HG02852 (cell line): ENCODE results near the gene MEGF9.
"Not testable (repeated sequence)": the region's sequence is repeated elsewhere in the genome, so short reads cannot be mapped to it uniquely, and the experiment has no call there.

Source experiments
- ATAC-seq: cut with Tn5 transposase; IDR thresholded peaks from one replicate; pipeline ENCODE4 v1.9.1; 2021; ENCODE audit warnings: mild to moderate bottlenecking, moderate library complexity; ENCODE audit not compliant: unreplicated experiment

Gene MEGF9

GRCh38 chr9:120580051-120580896 lies 134.0 kb downstream of the MEGF9 start, which contains the start of gene CDK5RAP2:
TSS of gene CDK5RAP2 (minus strand) at chr9:120580167. CDS start at chr9:120579978, 189 bp downstream.
- ATAC-seq = peak; percentile 98

DNA sequence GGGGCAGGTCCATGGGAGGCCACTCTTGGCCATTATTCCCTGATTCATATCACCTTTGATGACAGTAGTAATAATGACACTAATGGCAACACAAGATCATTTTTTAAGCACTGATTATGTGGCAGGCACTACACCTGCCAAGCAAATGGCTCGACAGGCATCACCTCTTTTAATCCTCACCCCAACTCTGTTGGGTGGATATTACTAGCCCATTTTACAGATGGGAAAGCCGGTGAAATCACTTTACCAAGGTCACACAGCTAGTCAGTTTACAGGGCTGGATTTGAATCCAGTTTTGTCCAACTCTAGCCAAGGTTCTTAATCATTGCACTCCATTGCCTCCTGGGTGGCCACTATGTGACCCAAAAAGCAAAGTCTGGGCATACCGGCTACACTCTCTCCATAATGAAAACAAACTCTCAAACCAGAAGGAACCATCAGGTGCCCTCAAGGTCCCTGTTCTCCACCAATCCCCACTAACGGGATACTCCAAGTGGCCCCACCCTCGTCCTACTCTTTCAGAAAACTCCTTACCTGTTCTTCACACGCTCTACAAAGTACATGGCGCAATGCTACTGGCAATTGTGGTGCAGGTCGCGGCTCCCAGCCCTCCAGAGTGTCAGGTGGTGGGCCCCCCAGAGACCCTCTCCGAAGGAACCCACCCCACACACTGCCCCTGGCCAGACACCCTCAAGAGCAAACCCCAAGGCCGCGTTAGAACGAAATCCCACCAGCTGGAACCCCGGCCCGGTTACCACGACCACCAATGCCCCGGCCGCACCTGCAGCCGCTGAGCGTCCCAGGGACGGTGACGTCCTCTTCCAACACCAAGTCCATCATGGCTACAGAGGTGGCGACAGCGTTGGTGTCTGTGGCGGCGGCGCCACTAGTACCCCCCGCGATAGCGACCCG lies 134.9 kb downstream of the MEGF9 start:
- peak; percentile 37 for ATAC-seq

- ATAC-seq = no peak
These were observed 139.8 kb downstream of the MEGF9 start for GRCh38 chr9:120574473-120574872.

GRCh38 chr9:120572472-120572871 lies 141.8 kb downstream of the MEGF9 start:
- ATAC-seq = no peak

GRCh38 chr9:120571443-120572257 lies 142.6 kb downstream of the MEGF9 start:
- no peak for ATAC-seq

GRCh38 chr9:120570296-120570695 lies 144.0 kb downstream of the MEGF9 start:
- ATAC-seq = no peak

GRCh38 chr9:120569556-120569955 lies 144.7 kb downstream of the MEGF9 start:
- ATAC-seq = no peak

DNA sequence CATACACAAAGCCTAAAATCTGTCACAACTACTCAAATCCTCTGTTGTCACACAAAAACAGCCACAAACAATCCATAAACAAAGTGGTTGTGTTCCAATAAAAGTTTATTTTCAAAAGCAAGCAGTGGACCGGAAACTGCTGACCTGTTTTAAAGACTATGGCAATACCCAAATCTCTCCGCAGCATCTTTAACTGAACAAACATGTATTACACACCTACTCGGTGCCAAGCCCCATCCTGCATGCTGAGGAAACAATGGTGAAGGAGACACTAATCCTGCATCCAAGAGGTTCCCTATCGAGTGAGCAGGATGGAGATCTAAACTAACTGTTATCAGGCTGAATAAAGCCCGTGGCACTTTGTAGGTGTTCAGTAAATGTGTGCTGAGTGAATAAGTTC lies 145.5 kb downstream of the MEGF9 start:
- ATAC-seq = no peak

GRCh38 chr9:120567874-120568273 lies 146.4 kb downstream of the MEGF9 start:
- ATAC-seq = no peak

- ATAC-seq = no peak
These were observed 147.2 kb downstream of the MEGF9 start for GRCh38 chr9:120567081-120567480.

DNA sequence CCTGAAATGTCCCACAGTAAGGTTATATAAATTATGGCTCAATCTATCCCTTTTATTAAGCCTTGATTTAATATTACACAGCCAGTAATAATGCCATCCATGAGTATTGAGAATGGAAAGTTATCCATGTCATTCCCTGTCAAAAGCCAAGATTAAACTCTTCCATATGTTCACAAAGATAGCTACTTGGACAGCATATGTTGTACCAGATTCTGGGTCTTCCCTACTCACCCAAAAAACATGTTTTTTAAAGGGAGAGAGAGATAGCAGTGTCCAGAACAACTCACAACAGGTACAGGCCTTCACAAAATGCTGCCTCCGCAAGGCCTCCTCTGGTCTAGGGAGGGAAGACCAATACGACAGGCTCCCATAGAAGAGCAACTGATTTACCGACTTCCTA lies 149.7 kb downstream of the MEGF9 start:
- no peak for ATAC-seq

- ATAC-seq = no peak
These were observed 151.3 kb downstream of the MEGF9 start for GRCh38 chr9:120562861-120563443.

GRCh38 chr9:120561709-120562108 lies 152.6 kb downstream of the MEGF9 start:
- no peak for ATAC-seq

GRCh38 chr9:120559546-120559945 lies 154.7 kb downstream of the MEGF9 start:
- no peak for ATAC-seq

GRCh38 chr9:120558454-120558853 lies 155.8 kb downstream of the MEGF9 start:
- no peak for ATAC-seq

GRCh38 chr9:120557205-120557604 lies 157.1 kb downstream of the MEGF9 start:
- no peak for ATAC-seq

DNA sequence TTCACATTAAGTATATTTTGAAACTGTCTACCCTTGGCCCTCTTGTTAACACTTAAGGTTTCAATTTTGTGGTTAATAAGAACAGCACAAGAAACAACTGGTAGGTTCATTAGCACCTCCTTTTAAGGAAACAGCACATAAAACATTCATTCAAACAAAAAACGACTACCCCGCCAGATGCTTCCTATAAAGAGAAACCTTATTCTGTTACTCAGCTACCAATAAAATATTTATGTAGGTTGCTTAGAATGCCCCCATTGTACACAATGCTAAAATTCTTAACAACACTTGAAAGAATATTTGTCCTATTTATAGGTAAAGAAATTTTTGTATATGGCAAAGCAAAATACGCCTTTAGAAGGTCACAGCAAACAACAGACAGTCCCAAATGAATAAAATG lies 157.5 kb downstream of the MEGF9 start:
- ATAC-seq = no peak

DNA sequence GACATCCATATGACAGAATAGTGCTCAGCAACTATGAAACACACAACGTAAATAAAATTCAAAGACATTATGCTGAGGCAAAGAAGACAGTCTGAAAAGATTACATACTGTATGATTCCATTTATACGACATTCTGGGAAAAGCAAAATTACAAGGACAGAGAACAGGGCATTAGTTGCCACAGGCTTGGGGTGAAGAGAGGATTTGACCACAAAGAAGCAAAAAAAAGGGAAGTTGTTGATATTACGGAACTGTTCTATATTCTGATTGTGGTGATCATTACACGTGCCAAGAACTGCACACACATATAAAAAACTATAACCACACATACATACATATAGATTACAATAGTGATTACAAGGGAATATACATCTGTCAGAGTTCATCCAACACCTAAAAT lies 158.4 kb downstream of the MEGF9 start:
- no peak for ATAC-seq

- ATAC-seq = not testable (repeated sequence)
These were observed 162.0 kb downstream of the MEGF9 start for GRCh38 chr9:120552210-120552704.
